ENCODE measurements around the gene PARD3B.

PARD3B gene

GRCh38 chr2:204638471-204639194 is 93.4 kb downstream of the PARD3B start:
- Histone ChIP-seq H4K20me1 (ENCODE audit: control insufficient read depth, insufficient read depth, low read depth, low read length) (no peaks in the 10 kb centered on the region), H3K4me3 (ENCODE audit: low read length) (no peak overlapping the region), H3K9me3 (ENCODE audit: control insufficient read depth, insufficient read depth, low read length) (no peaks in the 10 kb centered on the region), H3K27ac (ENCODE audit: low read depth, low read length) (no peak overlapping the region), H3K36me3 (ENCODE audit: control insufficient read depth, low read length) (no peaks in the 10 kb centered on the region), H3K4me2 (ENCODE audit: low read length) (no peak overlapping the region), H3F3A (ENCODE audit: control insufficient read depth, insufficient read depth) (no peaks in the 10 kb centered on the region), H3K79me2 (ENCODE audit: control insufficient read depth, low read length) (no peaks in the 10 kb centered on the region), H3K27me3 (ENCODE audit: control insufficient read depth, low read length) (no peaks in the 10 kb centered on the region), H3K4me1 (ENCODE audit: control insufficient read depth, low read length) (no peaks in the 10 kb centered on the region), H3K9me2 (replicated peaks; ENCODE audit: control insufficient read depth, low read length) (no peaks in the 10 kb centered on the region)
- TF ChIP-seq CTCF (IDR thresholded peaks at IDR 0.05; ENCODE audit: low read depth, low read length, poor library complexity, severe bottlenecking) (no peak), EZH2phosphoT487 (IDR thresholded peaks at IDR 0.05; ENCODE audit: borderline replicate concordance, low read length) (no peak)

GRCh38 chr2:204643326-204643725 is 98.1 kb downstream of the PARD3B start:
- Histone ChIP-seq H3K4me2 (ENCODE audit: low read length) (no peak overlapping the region), H3K27me3 (ENCODE audit: control insufficient read depth, low read length) (no peaks in the 10 kb centered on the region), H4K20me1 (ENCODE audit: control insufficient read depth, insufficient read depth, low read depth, low read length) (no peaks in the 10 kb centered on the region), H3K79me2 (ENCODE audit: control insufficient read depth, low read length) (no peaks in the 10 kb centered on the region), H3K9me3 (ENCODE audit: control insufficient read depth, insufficient read depth, low read length) (no peaks in the 10 kb centered on the region), H3K4me3 (ENCODE audit: low read length) (no peak overlapping the region), H3K27ac (ENCODE audit: low read depth, low read length) (no peak overlapping the region), H3K4me1 (ENCODE audit: control insufficient read depth, low read length) (no peaks in the 10 kb centered on the region), H3F3A (ENCODE audit: control insufficient read depth, insufficient read depth) (no peaks in the 10 kb centered on the region), H3K9me2 (replicated peaks; ENCODE audit: control insufficient read depth, low read length) (no peaks in the 10 kb centered on the region), H3K36me3 (ENCODE audit: control insufficient read depth, low read length) (no peaks in the 10 kb centered on the region)
- TF ChIP-seq EZH2phosphoT487 (IDR thresholded peaks at IDR 0.05; ENCODE audit: borderline replicate concordance, low read length) (no peak), CTCF (IDR thresholded peaks at IDR 0.05; ENCODE audit: low read depth, low read length, poor library complexity, severe bottlenecking) (no peak)

GRCh38 chr2:204645018-204645773 is 99.9 kb downstream of the PARD3B start:
- H3K4me2 ChIP-seq (ENCODE audit: low read length): no peak overlapping the region
- no peaks in the 10 kb centered on the region for H3K36me3 ChIP-seq (ENCODE audit: control insufficient read depth, low read length)
- no peaks in the 10 kb centered on the region for H4K20me1 ChIP-seq (ENCODE audit: control insufficient read depth, insufficient read depth, low read depth, low read length)
- H3K9me2 ChIP-seq (replicated peaks; ENCODE audit: control insufficient read depth, low read length): no peaks in the 10 kb centered on the region
- TF ChIP-seq CTCF (IDR thresholded peaks at IDR 0.05; ENCODE audit: low read depth, low read length, poor library complexity, severe bottlenecking) (no peak), EZH2phosphoT487 (IDR thresholded peaks at IDR 0.05; ENCODE audit: borderline replicate concordance, low read length) (no peak)
- H3K27me3 ChIP-seq (ENCODE audit: control insufficient read depth, low read length): no peaks in the 10 kb centered on the region
- H3K27ac ChIP-seq (ENCODE audit: low read depth, low read length): no peak overlapping the region
- H3K9me3 ChIP-seq (ENCODE audit: control insufficient read depth, insufficient read depth, low read length): no peaks in the 10 kb centered on the region
- no peaks in the 10 kb centered on the region for H3F3A ChIP-seq (ENCODE audit: control insufficient read depth, insufficient read depth)
- H3K4me1 ChIP-seq (ENCODE audit: control insufficient read depth, low read length): no peaks in the 10 kb centered on the region
- no peak overlapping the region for H3K4me3 ChIP-seq (ENCODE audit: low read length)
- H3K79me2 ChIP-seq (ENCODE audit: control insufficient read depth, low read length): no peaks in the 10 kb centered on the region
